Endothelial cell of umbilical vein (primary cell): ENCODE results near the gene MCRIP2.

Experiments used
- CTCF ChIP-seq, 2 donors: IDR thresholded peaks; 1 replicate in 1 of 2; 2 replicates in 1 of 2; pipeline ENCODE4 v1.5.1; 2011; ENCODE audit warnings: low read length in 2 of 2, mild to moderate bottlenecking in 2 of 2, moderate library complexity in 2 of 2, control low read depth in 1 of 2, inconsistent platforms in 1 of 2, low read depth in 1 of 2; ENCODE audit not compliant: insufficient read depth in 1 of 2; ENCODE audit errors: extremely low read depth in 1 of 2
- EZH2 ChIP-seq: IDR thresholded peaks from 2 replicates; pipeline ENCODE4 v1.6.1; 2012; ENCODE audit warnings: borderline replicate concordance, low read depth, mild to moderate bottlenecking, moderate library complexity, low read length, inconsistent platforms; ENCODE audit not compliant: severe bottlenecking
- FOS ChIP-seq: IDR thresholded peaks from 2 replicates; pipeline ENCODE4 v1.6.1; 2011; ENCODE audit warnings: mild to moderate bottlenecking, low read length, moderate library complexity, borderline replicate concordance; ENCODE audit not compliant: insufficient read depth
- GATA2 ChIP-seq: IDR thresholded peaks from 2 replicates; pipeline ENCODE4 v1.7.0; 2011; ENCODE audit warnings: low read depth, mild to moderate bottlenecking, moderate library complexity, mixed read lengths, low read length; ENCODE audit not compliant: insufficient read length, insufficient read depth
- JUN ChIP-seq: IDR thresholded peaks from 2 replicates; pipeline ENCODE4 v1.6.1; 2011; ENCODE audit warnings: borderline replicate concordance, low read depth; ENCODE audit not compliant: insufficient read length, insufficient read depth
- MAX ChIP-seq: IDR thresholded peaks from 2 replicates; pipeline ENCODE4 v1.6.1; 2011; ENCODE audit not compliant: insufficient read depth, insufficient read length
- MYC ChIP-seq: IDR thresholded peaks from one replicate; pipeline ENCODE4 v1.6.1; 2011; ENCODE audit warnings: mild to moderate bottlenecking, low read depth, low read length
- POLR2A ChIP-seq: IDR thresholded peaks from 2 replicates; pipeline ENCODE4 v1.6.1; 2012; ENCODE audit warnings: low read depth, mild to moderate bottlenecking, control low read depth, low read length
- POLR2AphosphoS5 ChIP-seq: IDR thresholded peaks from 2 replicates; pipeline ENCODE4 v1.6.1; 2012; ENCODE audit warnings: low read depth, mild to moderate bottlenecking, control low read depth, low read length, moderate library complexity; ENCODE audit not compliant: insufficient read depth

- TF ChIP-seq EZH2 (no peak), CTCF (IDR thresholded peaks at IDR 0.05; ENCODE audit: extremely low read depth in 1 of 2, insufficient read depth in 1 of 2, low read depth in 1 of 2, low read length in 2 of 2) (no peak), POLR2A (no peak), POLR2AphosphoS5 (no peak), MYC (no peak), GATA2 (no peak), JUN (no peak), MAX (no peak), FOS (no peak)
Observed at GRCh38 chr16:668519-669171, 27.0 kb downstream of the MCRIP2 start.
